Stimulated activated CD8-positive, alpha-beta memory T cell treated with anti-CD3 and anti-CD28 coated beads, Interleukin-12 subunit alpha, Interleukin-12 subunit beta, amount 100 ng/mL, for 4 hours (primary cell): ENCODE results near the gene LILRB2.
A peak's percentile ranks its signal among the peaks of the same experiment; 100 is the strongest.
"Not testable (repeated sequence)": the region's sequence is repeated elsewhere in the genome, so short reads cannot be mapped to it uniquely, and the experiment has no call there.

ENCODE experiments used
- DNase-seq: peaks from one replicate; pipeline ENCODE4 v3.0.0-alpha.2; 2020; ENCODE audit warnings: low read depth

LILRB2 gene

DNA sequence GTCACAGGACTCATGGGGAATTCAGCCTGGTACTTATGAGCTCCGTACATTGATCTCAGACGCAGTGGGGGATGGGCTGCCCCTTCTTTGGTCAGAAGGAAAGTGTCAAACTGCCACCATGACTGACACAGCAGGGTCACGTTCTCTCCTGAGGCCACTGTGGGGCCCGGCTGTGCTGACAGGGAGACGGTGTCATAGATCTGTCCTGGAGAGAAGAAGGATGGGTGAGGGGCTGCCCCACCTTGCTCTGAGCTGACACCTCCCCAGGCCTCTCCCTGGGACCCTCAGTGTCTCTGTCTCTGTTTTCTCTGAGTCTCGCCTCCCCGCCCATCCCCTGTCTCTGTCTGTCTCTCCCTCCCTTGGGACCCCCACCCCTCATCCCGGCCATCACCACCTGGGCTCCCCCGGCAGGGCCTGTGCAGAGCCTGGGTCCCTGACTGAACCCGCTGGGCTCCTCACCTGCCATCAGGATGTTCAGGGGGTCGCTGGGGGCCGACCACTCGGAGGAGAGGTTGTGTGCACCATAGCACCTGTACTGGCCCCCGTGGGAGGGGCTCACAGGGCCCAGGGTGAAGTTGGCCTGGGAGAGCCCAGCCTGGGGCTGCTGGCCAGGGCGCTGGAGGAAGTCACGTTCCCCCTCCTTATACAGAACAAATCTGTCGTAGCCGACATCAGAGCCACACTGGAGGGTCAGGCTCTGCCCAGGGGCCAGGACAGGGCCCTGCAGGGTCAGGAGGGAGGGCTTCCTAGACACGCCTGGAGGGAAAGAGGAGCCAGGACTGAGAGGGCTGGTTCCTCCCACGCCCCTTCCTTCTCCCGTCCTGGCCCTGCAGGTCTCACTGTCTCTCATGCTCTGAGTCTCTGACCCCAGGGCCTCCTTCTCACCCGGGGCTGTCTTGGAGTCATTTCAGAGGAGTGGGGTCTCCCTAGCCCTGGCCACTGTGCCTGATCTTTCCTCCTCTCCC, 40.3 kb downstream of the LILRB2 start:
- not testable (repeated sequence) for DNase-seq

DNA sequence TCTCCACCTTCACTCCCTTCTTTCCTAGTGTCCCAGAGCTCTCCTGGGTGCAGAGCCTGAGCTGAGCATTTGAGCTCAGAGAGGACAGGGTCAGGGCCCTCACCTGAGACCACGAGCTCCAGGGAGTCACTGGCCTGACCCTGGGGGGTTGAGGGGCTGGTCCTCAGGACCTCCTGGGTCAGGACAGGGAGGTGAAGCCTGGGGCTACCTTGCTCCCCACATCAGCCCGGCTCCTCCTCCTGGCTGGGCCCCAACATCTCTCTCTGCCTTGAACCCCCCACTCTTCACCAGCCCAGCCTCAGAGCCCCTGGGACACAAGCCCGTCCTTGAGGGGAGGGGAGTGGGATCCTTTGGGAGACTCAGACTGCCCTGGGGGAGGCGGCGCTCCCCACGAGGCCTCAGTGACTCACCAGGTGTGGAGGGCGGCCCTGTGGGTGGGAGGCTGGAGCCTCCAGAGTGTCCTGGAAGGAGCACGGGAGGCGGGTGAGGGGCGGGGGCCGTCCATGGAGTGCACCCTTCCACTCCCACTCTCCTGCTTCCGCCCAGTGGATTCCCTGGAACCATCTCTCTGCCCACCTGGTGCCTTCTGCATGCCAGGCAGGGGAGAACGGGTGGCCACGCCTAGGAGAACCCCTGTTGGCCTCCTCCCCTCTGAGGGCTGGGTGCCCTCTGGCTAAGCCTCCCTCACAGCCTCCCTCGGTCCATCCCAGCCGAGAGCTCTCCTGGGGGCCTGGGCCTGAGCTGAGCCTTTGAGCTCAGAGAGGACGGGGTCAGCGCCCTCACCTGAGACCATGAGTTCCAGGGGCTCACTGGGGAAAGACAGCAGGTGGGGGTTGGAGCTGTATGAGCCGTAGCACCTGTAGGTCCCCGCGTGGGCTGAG, 41.2 kb downstream of the LILRB2 start:
- DNase-seq = not testable (repeated sequence)

DNA sequence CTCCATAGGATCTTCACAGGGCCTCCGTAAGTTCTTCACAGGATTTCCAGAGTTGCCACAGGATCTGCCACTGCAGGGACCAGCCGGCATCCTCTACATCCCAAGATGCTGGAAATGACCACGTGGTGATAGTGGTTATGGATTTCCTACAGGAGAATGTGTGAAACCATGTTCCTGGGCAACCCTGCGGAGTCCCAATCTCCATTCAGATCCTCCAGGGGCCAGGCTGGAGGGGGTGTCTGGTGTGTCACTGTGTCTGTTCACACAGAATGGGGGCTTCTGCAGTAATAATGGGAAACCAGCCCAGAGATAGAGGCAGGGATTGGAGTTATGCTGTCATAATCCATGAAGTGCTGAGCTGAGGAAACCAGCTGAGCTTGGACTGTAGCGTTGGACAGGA, 47.0 kb downstream of the LILRB2 start:
- DNase-seq = no peak

DNA sequence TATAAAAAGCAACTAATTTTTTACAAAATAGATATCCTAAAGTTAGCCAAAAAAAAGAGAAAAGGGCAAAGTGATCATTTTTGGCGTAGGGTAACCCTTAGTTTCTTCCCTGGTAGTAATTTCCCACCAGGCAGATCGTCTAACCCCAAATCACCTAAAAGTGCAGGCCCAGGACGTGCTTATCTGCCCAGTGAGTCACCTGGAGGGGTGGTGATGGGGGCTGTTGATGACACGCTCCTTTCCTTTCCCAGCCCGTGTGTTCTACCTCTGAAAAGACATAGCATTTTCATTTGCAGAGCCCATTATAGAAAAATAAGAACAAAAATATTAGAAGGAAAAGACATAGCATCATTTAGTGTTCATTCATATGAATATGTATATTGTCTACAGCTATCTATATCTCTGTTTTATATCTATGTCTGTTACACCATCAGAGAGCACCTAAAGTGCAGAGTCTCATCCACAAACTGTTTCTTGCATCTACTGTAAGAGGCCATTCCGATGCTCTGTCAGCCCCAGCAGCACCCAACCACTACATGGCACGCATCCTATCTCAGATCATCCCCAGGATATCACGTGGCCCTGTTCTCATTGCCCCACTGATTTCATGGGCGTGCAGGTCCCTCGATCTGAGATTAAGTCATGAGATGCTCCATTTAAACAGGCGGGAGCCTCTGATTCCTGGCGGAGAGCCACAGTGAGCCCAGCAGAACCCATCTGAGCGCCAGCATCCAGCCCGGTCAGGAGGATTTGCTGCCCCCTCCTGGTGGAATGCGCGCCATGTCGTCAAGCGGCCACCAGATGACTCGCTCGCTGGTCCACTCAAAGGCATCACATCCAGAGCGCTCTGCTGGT, 49.6 kb downstream of the LILRB2 start:
- DNase-seq = peak; percentile 69

DNA sequence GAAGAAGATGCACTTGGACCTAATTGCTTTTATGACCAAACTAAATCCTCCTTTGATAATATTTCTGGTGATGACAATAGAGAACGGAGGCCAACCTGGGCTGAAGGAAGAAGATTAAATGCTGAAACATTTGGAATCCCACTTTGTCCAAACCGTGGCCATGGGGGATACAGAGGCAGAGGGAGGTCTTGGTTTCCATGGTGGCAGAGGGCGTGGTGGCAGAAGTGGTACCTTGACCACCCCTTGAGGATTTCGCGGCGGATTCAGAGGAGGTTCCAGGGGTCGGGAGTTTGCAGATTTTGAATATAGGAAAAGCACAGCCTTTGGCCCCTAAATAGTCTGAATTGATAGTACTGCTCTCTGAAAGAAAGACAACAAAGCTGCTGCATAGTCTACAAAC, 50.9 kb downstream of the LILRB2 start:
- no peak for DNase-seq

DNA sequence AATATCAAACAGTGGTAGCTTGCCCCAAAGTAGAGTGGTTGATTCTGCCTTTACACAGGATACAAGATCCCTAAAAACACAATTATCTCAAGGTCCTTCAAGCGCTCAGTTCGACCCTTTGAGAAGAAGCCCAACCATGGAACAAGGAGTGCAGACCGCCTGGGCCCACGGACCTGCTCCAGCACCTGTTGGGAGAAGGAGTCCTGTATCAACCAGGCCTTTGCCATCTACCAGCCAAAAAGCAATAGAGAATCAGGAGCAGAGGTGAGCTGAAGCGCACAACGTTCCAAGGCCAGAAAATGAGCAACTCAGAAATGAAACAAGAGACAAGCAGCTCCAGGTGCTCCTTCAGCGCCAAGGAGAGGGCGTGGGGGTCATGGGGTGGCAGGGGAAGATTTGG, 51.8 kb downstream of the LILRB2 start:
- no peak for DNase-seq

DNA sequence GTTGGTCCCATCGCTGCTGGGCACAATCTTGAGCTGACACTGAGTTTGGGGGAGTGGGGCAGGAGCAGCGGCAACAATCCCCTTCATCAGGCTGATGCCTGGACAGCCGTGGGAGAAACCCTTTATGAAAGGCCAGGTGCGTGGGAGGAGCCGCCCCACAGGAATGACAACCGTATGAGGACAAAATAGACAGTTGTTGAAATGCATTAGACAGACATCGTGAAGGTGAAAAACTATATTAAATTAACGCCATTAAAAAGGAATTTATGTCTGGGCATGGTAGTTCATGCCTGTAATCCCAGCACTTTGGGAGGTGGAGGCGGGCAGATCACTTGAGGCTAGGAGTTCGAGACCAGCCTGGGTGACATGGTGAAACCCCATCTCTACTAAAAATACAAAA, 56.3 kb downstream of the LILRB2 start:
- DNase-seq = not testable (repeated sequence)

DNA sequence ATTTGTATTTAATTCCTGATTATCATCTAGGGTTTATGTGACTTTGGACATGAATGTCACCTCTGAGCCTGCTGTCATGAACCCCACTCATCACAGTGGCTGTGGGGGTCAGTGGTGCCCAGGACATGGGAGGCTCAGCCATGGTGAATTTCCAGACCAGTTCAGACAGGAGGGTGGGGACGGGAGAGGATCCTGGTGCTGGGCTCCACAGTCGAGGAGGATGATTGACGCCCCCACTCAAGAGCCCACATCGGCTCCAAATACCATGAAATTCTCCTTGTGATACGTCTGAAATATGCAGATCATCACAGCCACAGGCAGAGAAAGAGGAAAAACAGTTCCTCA, 57.0 kb downstream of the LILRB2 start:
- DNase-seq = not testable (repeated sequence)
